Adrenal gland (tissue), 12 donors: Measurements from ENCODE around the gene IFNA13. TPM values are rescaled to one million over a fixed set of nuclear protein-coding genes. Genes with fewer than 3 reads are reported as not detected.

ENCODE experiments used
- DNase-seq, 7 donors: peaks; one replicate each; pipeline ENCODE4 v3.0.0-alpha.2; 2019 to 2020
- H3K27ac ChIP-seq, 5 donors: fragments of 200-600 bp; sonication (generic) in 4 of 5; 1 replicate in 3 of 5; 2 replicates in 2 of 5; pipeline versions ENCODE4 v1.5.1 to v1.8.0; 2016 to 2020; ENCODE audit warnings: mild to moderate bottlenecking in 1 of 5
- H3K27me3 ChIP-seq: fragments of 200-600 bp; 2 replicates; pipeline ENCODE4 v1.8.0; 2021
- H3K36me3 ChIP-seq, 2 donors: fragments of 200-600 bp; replicated peaks in 1 of 2; 1 replicate in 1 of 2; 2 replicates in 1 of 2; pipeline versions ENCODE4 v1.5.1 to v1.8.0; 2018 to 2022
- H3K4me1 ChIP-seq, 2 donors: fragments of 200-600 bp; replicated peaks in 1 of 2; 1 replicate in 1 of 2; 2 replicates in 1 of 2; pipeline versions ENCODE4 v1.5.1 to v1.8.0; 2018 to 2021
- H3K4me3 ChIP-seq, 4 donors: fragments of 200-600 bp; sonication (generic) in 3 of 4; one replicate each; pipeline ENCODE4 v1.5.1; 2016 to 2018
- H3K9me3 ChIP-seq, 3 donors: fragments of 200-600 bp; sonication (generic) in 1 of 3; replicated peaks in 1 of 3; 1 replicate in 2 of 3; 2 replicates in 1 of 3; pipeline versions ENCODE4 v1.5.1 to v1.8.0; 2016 to 2021
- POLR2A ChIP-seq, 2 donors: fragments of 450-650 bp; IDR thresholded peaks; one replicate each; pipeline ENCODE4 v1.6.1; 2017; ENCODE audit warnings: antibody characterized with exemption in 2 of 2, mild to moderate bottlenecking in 2 of 2, moderate library complexity in 1 of 2
- WGBS, 4 donors: extraction: QIAGEN DNeasy Blood & Tissue Kit in 2 of 4; methylation state at CpG; one replicate each; pipeline versions ENCODE4 v1.1.5 to v1.1.7; 2013 to 2017; 5-methylcytosine and 5-hydroxymethylcytosine counted together
- intact Hi-C, 2 donors: fragments of 100-400 bp; cut with DNase I; formaldehyde crosslinking; loops; one replicate each; pipeline versions ENCODE4 v1.14.1 to v1.15.0; 2022 to 2023
- polyA plus RNA-seq, 3 donors: library from polyadenylated mRNA; stranded (reverse); fragments of 200-250 nt in 2 of 3; fragments of 350-450 nt in 1 of 3; fragmentation: Illumina TruSeq in 1 of 3; extraction: RNeasy Lipid Tissue Mini Kit (QIAGEN cat#74804) in 1 of 3; gene quantifications; one replicate each; pipeline ENCODE4 v1.2.3, GENCODE V29; 2013 to 2014
- total RNA-seq, 9 donors: library from RNA; depleted of rRNA in 4 of 9; stranded (reverse); fragments of >200 nt in 4 of 9; fragments of 120-200 nt in 1 of 9; fragmentation: NEBNext Ultra II Directional in 1 of 9; extraction: Animal tissue kit (Norgen Biotek cat#: 25700) in 1 of 9; gene quantifications; one replicate each; pipeline versions ENCODE4 v1.1.0 to v1.2.4, GENCODE V29; 2013 to 2023
- TF ChIP-seq, protein P1 (sequence below), 6 experiments: fragments of 450-650 bp in 4 of 6; fragments of 200-600 bp in 2 of 6; sonication (generic) in 1 of 6; IDR thresholded peaks; 1 replicate in 5 of 6; 2 replicates in 1 of 6; pipeline versions ENCODE4 v1.5.1 to v1.8.0; 2016 to 2021; ENCODE audit warnings: antibody characterized with exemption in 6 of 6, mild to moderate bottlenecking in 2 of 6, moderate library complexity in 1 of 6
- donor health status: healthy with polysubstance abuse.
- donor health status: Bipolar disorder and iron deficiency.
- donor health status: DM: yes; HTN: yes; CAD: no.
- donor health status: DM: no; HTN: no; CAD: no.
- donor health status: DM: no; HTN: no; CAD: no.
- donor health status: DM: yes; HTN: yes; CAD: no.

IFNA13 gene
- total and polyA plus RNA-seq, 12 donors: not detected

DNA sequence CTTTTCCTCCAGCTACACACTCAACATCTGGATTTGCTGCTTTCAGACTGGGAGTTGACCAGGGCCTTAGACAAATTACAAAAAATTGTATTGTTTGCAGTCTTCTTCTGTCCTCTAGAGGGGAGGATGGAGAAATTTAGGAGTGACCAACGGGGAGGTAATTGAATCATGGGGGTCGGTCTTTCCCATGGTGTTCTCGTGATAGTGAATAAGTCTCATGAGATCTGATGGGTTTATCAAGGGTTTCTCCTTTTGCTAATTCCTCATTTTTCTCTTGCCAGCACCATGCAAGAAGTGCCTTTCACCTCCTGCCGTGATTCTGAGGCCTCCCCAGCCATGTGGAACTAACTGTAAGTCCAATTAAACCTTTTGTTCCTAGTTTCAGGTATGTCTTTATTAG is 45.3 kb upstream of the IFNA13 start:
- no peak for DNase-seq
- Histone ChIP-seq H3K27ac (no peak overlapping the region), H3K36me3 (no peaks in the 10 kb centered on the region), H3K9me3 (no peaks in the 10 kb centered on the region), H3K4me3 (no peak overlapping the region), H3K27me3 (peaks cover 4% of the 10 kb centered on the region), H3K4me1 (no peaks in the 10 kb centered on the region)
- TF ChIP-seq, protein P1, sequence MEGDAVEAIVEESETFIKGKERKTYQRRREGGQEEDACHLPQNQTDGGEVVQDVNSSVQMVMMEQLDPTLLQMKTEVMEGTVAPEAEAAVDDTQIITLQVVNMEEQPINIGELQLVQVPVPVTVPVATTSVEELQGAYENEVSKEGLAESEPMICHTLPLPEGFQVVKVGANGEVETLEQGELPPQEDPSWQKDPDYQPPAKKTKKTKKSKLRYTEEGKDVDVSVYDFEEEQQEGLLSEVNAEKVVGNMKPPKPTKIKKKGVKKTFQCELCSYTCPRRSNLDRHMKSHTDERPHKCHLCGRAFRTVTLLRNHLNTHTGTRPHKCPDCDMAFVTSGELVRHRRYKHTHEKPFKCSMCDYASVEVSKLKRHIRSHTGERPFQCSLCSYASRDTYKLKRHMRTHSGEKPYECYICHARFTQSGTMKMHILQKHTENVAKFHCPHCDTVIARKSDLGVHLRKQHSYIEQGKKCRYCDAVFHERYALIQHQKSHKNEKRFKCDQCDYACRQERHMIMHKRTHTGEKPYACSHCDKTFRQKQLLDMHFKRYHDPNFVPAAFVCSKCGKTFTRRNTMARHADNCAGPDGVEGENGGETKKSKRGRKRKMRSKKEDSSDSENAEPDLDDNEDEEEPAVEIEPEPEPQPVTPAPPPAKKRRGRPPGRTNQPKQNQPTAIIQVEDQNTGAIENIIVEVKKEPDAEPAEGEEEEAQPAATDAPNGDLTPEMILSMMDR (IDR thresholded peaks at IDR 0.05): no peak
- no peak for TF ChIP-seq POLR2A (IDR thresholded peaks at IDR 0.05)
- intact Hi-C loops: no loop called here
- WGBS, 4 donors: 70 to 81% (median 76%) methylated on average over 4 of the region's 4 CpGs

DNA sequence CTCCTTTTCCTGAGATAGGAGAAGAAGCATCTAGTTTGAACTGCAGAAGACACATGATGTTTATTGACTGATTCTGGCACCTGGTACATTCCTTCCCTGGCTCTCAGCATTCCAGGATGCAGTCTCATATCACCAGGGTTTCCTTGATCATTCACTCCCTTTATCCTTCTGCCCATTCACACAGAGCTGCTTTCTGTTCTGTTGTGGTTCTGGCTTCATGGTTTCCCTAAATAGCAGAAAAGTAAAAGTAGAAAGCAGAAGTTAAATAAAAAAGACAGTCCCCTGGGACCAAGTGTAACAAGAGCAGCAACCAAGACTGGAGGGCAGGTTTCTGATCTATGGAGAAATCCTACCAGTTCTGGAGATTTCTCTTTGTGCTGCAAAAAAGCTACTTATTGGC is 44.2 kb upstream of the IFNA13 start:
- H3K9me3 ChIP-seq: no peaks in the 10 kb centered on the region
- no peaks in the 10 kb centered on the region for H3K4me1 ChIP-seq
- no peak overlapping the region for H3K4me3 ChIP-seq
- TF ChIP-seq, protein P1 (IDR thresholded peaks at IDR 0.05): no peak
- no peak for TF ChIP-seq POLR2A (IDR thresholded peaks at IDR 0.05)
- H3K27me3 ChIP-seq: peaks cover 4% of the 10 kb centered on the region
- no peak overlapping the region for H3K27ac ChIP-seq
- no peaks in the 10 kb centered on the region for H3K36me3 ChIP-seq
- intact Hi-C loops: no loop called here
- no peak for DNase-seq

DNA sequence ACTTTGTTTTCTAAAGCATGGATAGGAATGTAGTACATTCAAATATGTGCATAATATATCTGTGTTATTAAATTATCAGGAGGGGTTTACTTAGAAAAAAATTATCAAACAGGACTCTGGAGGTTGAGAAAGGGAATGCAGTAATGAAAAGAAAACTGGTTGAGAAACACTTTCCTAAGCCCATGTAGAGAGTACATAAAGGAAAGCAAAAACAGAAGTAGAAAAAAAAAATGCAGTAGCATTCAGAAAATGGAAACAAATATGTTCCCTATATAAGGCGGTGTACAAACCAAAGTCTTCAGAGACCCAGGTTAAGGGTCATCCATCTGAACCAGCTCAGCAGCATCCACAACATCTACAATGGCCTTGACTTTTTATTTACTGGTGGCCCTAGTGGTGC is 41.0 kb upstream of the IFNA13 start, which contains the start of gene IFNA8:
IFNA8 (plus strand) TSS at position 301 of the 400 bp plus-strand sequence; CDS start at position 361, 60 bp downstream.
- Histone ChIP-seq H3K27me3 (peaks cover 4% of the 10 kb centered on the region), H3K36me3 (no peaks in the 10 kb centered on the region), H3K4me3 (no peak within 1 kb of the TSS), H3K4me1 (no peaks in the 10 kb centered on the region), H3K9me3 (no peaks in the 10 kb centered on the region), H3K27ac (no peak within 1 kb of the TSS)
- intact Hi-C loops: no loop called here
- 67 to 88% (median 81%) methylated on average over 1 of the region's 1 CpG for WGBS, 4 donors
- TF ChIP-seq, protein P1 (IDR thresholded peaks at IDR 0.05): no peak
- no peak for TF ChIP-seq POLR2A (IDR thresholded peaks at IDR 0.05)
- no peak for DNase-seq

DNA sequence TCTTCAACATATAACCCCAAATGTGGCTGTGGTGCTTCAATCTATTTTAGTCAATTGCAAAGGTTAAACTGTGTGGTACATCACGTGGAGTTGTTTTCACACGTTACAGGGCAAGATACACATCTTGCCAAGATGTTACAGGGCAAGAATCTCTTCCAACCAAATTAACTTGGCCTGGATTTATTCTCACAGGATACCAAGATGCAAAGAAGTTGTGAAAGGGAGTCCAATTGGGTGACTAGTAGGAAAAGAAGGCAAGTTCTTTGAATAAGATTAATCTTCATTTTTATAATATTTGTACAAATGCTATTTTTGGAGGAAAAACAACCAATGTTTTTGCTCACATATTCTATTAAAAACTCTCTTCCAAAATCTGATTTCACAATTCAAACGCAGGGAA is 36.3 kb upstream of the IFNA13 start:
- H3K4me1 ChIP-seq: peaks cover 0 to 9% of the 10 kb centered on the region in 2 donors
- H3K36me3 ChIP-seq: no peaks in the 10 kb centered on the region
- H3K27ac ChIP-seq: no peak overlapping the region
- H3K4me3 ChIP-seq: no peak overlapping the region
- no peaks in the 10 kb centered on the region for H3K9me3 ChIP-seq
- peaks cover 25% of the 10 kb centered on the region for H3K27me3 ChIP-seq
- DNase-seq: no peak
- intact Hi-C loops: no loop called here
- 58 to 70% (median 62%) methylated on average over 3 of the region's 3 CpGs for WGBS, 4 donors
- TF ChIP-seq, protein P1 (IDR thresholded peaks at IDR 0.05): no peak
- TF ChIP-seq POLR2A (IDR thresholded peaks at IDR 0.05): no peak
